GM08714 (cell line): ENCODE data around the gene MRPS18A.

Experiments used
- H3K4me3 ChIP-seq: fragments of 200-500 bp; sonication (Bioruptor generic); 2 replicates; pipeline ENCODE4 v1.5.1; 2014; ENCODE audit warnings: mild to moderate bottlenecking, low read length, inconsistent platforms
- ZNF274 ChIP-seq: IDR thresholded peaks from 2 replicates; pipeline ENCODE4 v1.6.1; 2012; ENCODE audit warnings: mild to moderate bottlenecking, low read depth, low read length

Gene MRPS18A

DNA sequence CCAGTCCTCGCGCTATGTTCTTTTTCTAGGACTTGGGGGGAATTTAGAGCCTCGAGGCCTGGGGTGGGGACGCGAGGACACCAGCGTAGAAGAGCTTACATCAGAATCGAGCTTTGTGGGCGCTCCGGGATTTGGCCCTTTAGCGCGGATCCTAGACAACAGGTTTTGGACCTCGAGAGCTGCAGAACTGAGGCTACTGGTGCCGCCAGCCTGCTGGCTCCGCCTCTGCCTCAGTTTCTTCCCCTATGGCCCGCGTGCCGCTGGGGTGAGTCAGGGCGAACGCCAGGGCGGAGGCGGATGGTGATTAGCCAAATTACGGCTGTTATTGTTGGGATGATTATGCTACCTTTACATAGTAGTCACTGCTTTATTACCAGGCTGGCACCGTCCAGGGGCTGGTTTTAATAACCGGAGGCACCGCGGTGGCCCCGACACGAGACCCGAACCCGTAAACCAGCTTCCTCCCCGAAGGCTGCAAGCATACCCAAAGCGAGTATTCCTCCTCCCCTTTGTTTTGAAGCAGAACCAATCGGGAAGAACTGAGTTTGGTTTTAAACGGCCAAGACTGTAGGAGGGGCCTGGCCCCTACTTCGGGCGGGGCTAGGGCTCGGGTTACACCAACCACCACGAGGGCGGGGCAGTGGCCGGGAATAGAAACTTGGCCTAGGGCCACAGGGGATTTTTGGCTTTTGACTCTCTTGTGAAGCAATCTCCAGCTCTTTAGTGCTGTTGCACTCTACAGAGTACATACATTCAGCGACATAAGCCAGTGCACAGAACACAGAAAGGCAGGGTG is 57.9 kb downstream of the MRPS18A start:
- H3K4me3 ChIP-seq: peak overlapping the region; percentile 65
- TF ChIP-seq ZNF274: no peak

DNA sequence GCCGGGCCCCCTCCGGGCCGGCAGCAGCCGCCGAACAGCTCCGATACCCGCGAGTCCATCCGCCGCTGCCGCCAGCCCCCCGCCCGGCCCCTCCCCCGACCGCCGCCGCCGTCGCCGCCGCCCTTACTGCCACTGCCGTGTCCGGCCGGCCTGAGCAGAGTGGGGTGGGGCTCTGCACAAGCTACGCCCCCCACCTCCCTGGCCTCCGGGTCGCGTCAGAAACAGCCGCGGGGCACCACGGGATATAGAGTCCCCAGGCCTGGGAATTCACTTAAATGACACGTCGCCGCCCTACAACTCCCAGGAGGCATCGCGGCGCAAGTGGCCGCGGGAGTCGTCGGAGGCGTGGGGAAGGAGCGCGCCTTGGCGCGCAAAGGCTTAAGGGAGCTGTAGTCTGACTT is 58.5 kb downstream of the MRPS18A start, which contains the start of gene GTPBP2:
GTPBP2 (minus strand) TSS at position 161 of the 401 bp plus-strand sequence; CDS start at position 59, 102 bp downstream.
- TF ChIP-seq ZNF274: no peak
- peak within 1 kb of the TSS; percentile 65 for H3K4me3 ChIP-seq

DNA sequence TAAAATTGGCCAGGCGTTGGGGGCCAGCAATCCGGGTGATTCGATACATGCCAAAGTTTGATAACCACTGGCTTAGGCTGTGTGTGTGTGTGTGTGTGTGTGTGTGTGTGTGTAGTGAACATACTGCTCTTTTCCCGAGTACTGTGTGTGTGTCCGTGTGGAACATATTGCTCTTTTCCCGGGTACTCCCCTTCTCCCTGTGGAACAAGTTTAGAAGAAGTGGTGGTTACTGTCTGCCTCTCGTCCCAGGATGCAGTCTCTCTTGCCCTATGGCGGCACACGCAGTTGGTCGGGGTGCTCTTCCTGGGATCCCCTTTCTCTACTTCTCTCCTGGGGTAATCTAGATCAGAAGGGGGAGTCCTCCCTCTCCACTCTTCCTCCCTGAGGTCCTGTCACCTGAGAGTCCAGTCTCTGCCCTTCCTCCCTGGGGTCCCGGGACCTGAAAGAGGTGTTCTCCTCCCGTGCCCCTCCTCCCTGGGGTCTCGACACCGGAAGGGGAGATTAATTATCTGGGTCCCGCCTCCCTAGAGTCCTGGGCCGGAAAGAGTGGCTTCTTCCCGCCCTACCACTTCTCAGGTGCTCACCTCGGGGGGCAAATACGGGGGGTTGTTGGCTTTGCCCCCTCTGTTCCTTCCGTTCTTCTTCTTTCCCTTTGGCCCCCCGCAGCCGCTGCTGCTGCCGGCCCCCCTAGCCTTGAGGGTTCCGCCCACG is 59.0 kb downstream of the MRPS18A start:
- TF ChIP-seq ZNF274: no peak
- H3K4me3 ChIP-seq: peak overlapping the region; percentile 60

DNA sequence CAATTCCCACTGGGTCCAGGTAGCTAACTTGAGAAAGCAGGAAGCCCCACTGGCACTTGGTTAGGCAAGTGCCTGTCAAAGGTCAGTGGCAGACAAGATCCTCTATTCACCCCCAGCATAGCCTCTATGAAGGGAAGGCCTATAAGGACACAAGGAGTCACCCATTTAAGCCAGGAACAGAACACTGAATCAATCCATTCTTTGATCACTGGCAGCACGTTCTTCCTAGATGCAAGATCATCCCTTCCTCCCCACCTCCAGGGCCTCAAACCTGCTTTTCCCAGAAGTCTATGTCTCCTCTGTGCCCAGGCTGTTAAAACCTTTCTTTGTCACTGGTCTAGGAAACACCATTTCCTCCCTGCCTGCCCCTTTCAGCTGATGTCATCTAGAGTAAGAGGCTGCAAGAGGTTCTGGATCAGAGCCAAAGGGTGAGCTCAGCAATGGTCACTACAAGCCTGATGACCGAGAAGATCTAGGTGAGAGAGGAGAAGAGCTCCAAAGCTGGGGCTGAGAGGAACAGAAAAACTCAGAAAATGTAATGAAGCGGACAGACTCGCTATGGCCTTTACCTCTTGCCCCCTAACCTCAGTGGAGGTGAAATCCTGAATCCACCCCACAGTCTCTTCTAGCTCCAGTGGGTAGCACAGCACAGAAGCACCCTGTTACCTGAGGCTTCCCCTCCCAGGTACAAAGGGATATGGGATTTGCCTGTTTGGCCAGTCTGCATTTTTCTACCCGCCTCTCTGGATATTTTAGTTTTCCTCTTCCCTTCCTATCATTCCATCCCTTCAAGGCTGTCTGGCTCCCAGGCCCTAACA is 60.4 kb downstream of the MRPS18A start:
- TF ChIP-seq ZNF274: no peak
- H3K4me3 ChIP-seq: no peak overlapping the region; the same call in 1 of the 2 replicates

DNA sequence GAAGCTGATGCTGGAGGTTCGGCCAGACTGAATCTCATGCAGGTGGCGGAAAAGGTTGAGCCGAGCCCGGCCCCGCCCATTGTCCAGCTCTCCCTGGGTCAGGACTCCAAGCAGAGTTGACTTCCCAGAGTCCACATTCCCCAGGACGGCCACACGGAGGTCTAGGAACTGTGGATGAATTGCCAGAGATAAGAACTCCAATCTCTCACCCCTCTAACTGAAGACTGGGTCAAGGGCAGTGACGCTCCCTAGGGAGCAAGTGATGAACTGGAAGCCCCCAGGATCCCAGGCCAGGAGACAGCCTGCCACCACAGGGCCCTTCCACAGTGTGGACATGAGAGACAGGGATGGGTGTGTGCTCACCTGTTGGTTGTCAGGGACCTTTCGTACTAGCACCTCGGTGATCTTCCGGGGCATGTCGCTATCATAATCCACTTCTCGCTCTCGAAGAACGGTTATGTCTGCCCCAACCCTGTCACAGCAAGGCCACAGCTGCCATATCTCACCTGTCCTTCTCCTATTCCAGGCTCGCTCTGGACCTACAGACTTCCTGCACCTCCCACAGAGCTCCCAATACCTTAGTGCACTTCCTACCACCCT is 62.1 kb downstream of the MRPS18A start:
- no peak overlapping the region for H3K4me3 ChIP-seq
- no peak for TF ChIP-seq ZNF274

DNA sequence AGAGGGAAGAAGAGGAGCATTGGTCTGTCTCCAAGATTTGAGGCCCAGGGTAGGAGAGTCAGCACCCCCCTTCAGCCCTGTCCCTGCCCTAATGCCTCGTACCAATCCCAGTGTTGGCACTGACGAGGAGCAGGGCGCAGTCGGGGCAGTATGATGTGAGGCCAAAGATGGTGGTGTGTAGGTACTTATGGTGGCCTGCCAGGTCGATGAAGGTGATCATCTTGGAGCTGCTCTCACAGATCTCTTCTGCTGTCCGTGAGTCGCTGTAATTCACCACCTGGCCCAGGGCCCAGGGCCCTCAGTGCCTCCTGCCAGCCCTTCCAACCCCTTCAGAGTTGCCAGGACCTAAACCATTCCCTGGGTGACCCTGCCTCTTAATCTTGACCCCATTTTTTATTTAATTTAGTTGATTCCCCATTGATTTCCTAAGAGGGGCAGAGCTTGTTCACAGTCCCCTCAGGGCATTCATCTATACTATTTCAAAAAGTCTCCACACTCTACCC is 62.8 kb downstream of the MRPS18A start:
- H3K4me3 ChIP-seq: no peak overlapping the region
- no peak for TF ChIP-seq ZNF274

DNA sequence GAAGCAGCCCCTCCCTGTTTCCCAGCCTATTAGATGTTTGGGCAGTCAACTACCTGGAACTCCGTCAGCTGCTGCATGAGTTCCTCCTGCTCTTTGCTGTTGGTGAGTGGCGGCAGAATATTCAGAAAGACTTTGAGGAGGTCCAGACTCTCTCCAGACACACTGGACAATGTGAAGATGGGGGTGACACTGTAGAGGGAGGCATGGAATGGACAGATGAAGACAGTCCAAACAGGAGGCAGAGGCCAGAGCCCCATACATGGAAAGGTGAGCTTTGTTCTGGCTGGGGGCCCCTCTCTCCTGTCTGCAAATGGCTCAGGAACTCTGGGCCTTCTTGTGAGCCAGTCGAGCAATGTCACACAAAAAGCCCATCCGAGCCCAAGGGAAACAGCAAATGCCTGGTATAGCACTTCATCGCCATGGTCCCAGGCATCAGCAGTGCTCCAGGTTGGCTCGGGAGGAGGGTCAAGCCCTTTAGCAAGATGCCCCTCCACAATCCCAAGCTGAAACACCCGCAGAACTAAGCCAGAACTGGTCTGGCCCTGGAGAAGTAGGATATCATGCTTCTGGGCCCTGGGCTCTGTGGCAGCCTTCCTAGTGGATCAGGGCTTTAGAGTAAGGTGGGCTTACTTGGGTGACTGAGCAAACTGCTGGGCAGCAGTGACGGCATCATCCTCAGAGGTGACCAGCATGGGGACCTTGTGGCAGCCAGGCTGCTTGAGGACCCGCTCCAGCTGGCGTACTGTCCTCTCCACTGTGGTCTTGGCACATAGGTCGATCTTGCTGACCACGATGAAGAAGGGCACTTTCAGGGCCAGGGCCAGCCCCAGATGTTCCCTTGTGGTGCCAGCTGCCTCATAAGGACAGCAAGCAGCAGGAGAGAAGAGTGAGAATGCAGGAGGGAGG is 63.5 kb downstream of the MRPS18A start:
- no peak for TF ChIP-seq ZNF274
- H3K4me3 ChIP-seq: no peak overlapping the region

DNA sequence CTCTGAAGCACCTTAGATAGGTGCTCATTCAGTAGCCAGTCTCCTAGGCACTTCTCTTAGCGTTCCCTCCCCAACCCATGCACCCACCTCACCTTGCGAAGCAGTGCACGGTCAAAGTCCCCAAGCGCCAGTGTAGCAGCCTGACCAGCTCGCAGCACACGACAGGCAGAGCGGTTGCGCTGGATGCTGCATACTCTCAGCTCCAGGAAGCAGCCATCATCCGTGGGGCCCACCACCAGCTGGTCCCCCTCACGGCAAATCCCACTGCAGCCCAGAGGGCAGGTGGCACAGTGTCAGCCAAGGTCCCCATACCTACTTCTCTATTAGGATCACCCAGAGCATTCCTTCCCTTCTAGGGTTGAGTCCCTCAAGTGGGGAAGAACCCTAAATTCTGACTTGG is 65.0 kb downstream of the MRPS18A start:
- no peak overlapping the region for H3K4me3 ChIP-seq
- TF ChIP-seq ZNF274: no peak

DNA sequence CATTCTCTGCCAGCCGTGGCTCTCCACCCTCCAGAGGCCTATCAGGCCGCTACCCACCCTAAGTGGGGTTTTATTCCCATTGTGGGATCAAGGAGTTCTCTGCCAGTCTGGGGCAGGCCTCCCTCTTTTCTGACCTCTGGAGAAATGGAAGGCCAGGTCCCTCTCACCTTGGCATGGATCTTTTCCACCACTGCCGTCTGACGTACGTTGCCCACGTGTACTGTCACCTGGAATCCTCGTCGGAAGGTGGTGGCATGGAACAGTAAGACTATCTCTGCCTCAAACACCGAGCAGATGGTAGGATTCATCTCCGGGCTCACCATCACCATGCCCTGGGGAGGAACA is 65.8 kb downstream of the MRPS18A start:
- TF ChIP-seq ZNF274: no peak
- H3K4me3 ChIP-seq: no peak overlapping the region
